ENCODE results near the gene P4HA2.

- TF ChIP-seq CTCF (conservative IDR thresholded peaks at IDR 0.05 in 1 of 2, IDR thresholded peaks at IDR 0.05 in 1 of 2; ENCODE audit: low read depth in 1 of 2, low read length in 2 of 2) (no peak), EZH2 (IDR thresholded peaks at IDR 0.05; ENCODE audit: low read length, missing control alignments) (no peak)
Measured at GRCh38 chr5:132267166-132267739, 39.6 kb upstream of the P4HA2 start.

Data from fibroblast of lung (primary cell).